GM19463 (cell line): ENCODE results near the gene NCS1.

Source experiments
- ATAC-seq: cut with Tn5 transposase; IDR thresholded peaks from one replicate; pipeline ENCODE4 v1.9.1; 2021; ENCODE audit warnings: mild to moderate bottlenecking, moderate library complexity; ENCODE audit not compliant: unreplicated experiment

The NCS1 gene

DNA sequence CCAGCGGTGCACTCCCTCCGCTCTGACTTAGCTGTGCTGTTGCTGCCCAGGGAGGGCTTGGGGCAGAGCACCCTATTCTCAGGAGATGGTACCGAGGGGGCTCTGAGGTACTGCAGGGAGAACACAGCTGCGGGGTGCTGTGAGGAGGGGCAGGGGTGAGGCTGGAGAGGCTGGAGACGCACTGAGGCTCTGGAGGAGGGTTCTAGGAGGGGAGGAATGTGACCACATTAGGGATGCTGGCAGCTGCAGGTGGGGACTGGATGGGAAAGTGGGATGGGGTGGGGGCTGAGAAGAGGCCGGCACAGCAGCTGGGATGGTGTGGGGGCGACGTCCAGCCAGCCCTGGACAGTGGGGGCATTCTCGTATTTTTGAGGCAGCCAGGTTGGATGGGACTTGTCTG is 20.9 kb downstream of the NCS1 start:
- ATAC-seq: no peak

DNA sequence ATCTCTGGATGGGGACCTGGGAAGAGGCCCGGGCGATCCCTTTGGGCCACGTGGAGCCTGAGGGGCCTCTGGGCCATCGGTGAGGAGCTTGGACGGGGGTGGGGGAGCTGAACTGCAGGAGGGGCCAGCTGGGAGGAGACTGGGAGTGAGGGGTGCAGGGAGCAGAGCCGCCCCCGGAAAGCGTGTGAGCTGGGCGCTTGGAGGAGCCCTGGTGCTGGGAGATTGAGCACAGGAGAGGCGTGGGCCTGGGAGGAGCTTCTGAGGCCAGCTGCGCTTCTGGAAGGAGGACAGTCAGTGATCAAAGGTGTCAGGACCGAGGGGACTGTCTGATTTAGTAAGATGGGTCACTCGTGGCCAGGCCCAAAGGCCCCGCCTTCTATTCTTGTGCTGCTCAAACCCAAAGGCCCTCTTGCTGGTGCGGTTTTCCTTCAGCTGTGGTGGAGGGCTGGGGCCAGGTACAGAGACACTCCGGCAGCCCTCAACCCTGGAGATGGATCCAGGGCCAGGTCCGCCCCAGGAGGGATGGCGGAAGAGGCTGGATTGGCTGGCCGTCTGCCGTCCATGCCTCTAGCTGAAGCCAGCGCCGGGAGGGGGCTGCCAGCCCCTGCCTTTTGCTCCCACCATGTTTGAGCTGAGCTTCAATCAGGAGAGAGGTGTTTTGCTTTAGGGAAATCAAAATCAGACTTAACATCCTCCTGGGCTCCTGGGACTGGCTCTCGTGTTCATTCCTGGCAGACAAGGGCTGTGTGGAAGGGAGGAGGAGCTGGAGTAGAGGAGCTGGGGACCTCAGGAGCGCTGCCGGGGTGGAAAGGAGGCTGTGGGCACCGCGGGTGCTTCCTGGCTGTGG is 21.6 kb downstream of the NCS1 start:
- ATAC-seq: no peak

DNA sequence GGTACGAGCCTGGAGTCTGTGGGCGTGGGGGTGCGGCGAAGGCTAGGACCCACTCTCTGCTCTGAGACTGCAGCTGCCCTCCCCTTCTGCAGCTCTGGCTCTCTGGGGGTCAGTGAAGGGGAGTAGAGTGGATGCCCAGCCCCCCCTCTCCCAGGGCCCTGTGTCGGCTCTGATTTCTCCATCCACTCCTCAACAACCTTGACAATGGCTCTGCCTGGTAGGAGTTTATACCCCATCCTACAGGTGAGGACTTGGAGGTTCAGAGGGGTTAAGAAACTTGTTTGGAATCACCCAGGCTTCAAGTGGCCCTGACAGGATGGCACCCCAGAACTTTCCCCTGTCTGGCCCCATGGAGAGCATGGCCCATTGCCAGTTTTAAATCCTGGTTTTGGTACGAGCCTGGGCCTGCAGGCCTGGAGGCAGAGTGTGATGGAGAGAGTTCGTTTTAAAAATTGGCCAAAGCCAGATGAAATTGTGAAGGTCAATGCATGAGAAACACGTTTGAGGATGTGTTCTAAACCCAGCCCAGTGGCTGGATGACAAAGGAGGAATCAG is 22.3 kb downstream of the NCS1 start:
- no peak for ATAC-seq

DNA sequence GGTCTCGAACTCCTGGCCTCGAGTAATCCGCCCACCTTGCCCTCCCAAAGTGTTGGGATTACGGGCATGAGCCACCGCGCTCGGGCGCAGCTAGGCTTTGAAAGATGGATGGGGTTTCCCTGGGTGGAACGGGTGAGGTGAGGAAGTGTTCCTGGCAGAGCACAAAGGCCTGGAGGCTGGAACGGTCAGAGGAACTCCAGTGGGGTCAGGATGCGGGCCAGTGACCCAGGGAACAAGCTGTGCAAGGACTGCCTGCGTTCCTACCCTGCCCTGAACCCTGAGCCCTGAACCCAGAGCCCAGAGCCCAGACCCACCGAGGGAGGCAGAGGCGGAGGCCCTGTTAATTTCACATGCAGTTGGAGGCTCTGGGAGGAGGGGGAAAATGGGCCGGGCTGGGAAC is 23.4 kb downstream of the NCS1 start:
- no peak for ATAC-seq

DNA sequence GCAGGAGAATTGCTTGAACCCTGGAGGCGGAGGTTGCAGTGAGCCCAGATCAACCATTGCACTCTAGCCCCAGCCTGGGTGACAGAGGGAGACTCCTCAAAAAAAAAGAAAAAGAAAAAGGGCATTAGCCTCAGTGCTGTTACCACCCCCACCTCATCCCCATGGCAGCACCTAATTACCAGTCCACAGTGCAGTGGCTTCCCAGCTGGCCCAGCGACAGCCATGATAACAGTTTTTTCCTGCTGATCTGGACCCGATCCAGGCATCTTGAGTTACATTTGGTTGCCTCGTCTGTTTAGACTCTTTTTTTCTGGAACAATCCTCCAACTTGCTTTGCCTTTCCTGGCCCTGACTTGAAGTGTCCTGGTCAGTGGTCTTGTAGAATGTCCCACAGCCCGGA is 24.4 kb downstream of the NCS1 start:
- no peak for ATAC-seq

DNA sequence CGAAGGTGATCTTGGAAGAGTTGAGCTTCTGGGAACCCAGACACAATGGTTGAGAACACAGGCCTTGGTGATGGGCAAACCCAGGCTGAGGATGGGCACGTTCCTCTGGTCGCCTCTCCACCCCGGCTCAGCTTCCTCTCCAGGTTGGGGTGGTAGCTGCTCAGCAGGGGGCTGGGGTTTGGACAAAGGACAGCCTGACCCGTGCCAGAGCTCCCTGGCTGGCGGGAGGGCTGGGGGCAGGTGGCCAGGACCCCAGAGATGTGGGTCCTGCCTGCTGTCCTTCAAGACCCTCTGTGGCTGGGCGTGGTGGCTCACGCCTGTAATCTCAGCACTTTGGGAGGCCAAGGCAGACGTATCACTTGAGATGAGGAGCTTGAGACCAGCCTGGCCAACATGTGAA is 25.2 kb downstream of the NCS1 start:
- ATAC-seq: no peak

DNA sequence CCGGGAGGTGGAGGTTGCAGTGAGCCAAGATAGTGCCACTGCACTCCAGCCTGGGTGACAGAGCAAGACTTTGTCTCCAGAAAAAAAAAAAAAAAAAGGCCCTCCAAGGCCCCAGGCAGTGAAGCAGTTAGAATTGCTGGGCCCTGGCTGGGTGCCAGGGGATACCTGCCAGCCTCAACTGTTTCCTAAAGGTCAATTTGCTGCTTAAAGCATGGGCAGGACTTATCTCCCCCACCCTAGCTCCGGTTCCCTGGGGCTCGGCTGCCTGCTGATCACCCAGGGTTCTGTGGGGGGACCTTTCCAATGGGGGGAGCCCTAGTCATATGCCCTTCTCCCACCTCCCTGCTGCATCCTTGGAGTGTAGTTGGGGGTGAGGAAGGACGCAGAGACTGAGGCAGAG is 25.7 kb downstream of the NCS1 start:
- ATAC-seq: no peak

DNA sequence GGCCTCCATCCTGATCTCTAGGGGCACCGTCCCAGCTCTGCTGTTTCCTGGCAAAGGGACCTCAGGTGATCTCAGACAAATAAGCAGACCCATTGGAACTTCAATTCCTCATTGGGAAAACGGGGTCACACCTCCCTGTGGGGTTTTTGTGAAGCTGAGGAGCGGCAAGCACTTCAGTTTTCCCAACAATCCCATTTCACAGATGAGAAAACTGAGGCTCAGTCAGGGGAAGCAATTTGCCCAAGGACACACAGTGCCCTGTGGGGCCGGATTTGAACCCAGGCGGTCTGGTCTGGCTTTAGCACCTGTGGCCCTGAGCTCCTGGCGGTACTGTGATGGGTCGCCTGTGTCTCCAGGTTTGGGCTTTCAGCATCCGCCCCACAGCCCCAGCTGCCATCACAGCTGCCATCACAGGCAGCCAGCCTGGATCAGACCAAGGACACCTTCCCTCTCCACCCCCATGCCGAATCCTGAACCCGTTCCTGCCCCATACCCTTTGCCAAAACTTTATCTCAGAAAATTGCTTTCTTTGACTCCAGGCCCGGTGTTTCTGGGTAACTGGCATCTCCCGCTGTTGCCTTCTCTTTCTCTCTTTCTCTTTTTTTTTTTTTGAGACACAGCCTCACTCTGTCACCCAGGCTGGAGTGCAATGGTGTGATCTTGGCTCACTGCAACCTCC is 26.4 kb downstream of the NCS1 start:
- ATAC-seq: no peak

DNA sequence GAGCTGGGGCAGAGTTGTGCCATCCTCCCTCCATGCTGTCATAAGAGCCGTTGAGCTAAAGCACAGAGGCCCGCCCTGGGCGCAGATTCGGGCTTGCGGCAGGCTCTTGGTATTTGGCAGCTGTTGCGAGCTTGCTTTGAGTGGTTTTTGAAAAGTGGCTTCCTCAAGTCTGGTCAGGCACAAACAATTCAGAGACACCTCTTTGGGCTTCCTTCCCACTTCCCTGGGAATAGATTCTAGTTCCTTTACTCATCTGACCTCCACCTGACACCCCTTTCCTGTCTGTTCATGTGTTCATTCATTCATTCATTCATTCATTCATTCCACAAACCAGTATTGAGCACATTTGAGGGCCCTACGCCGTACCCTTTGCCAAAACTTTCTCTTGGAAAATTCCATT is 27.4 kb downstream of the NCS1 start:
- ATAC-seq: no peak

DNA sequence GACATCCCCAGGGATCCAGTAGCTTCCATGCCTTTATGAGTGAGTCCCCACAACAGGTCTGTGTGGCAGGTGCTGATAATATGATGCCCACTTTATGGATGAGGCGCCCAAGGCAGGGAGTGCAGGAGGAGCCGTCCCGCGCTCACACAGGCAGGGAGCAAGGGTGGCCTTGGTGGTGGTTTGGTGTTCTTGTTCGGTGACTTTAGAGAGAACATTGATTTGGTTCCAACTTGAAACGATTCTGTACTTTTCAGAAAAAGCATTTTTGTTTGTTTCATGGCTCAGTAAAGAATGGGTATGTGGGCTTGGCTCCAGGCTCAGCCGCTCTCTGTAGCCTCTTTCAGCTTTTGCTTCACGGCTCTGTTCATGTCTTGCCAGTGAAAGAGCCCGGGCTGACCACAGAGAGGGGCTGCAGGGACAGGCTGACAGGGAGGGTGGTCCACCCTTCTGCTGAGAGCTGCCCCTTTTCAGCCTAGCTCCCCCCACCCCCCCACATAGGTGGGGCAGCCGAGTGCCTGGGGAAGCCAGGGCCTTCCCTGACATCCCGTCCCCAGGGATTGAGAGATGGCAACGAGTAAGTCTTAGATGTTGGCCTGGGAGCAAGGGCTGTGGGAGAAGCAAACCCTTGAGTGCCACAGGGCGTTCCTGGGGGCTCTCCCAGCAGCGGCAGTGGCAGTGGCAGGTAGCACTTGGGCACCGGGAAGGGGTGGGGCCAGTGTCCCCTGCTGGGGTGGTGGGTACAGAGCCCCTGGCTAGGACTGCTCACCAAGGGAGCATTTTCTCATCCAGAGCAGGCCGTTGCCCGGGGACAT is 28.0 kb downstream of the NCS1 start:
- ATAC-seq: no peak

DNA sequence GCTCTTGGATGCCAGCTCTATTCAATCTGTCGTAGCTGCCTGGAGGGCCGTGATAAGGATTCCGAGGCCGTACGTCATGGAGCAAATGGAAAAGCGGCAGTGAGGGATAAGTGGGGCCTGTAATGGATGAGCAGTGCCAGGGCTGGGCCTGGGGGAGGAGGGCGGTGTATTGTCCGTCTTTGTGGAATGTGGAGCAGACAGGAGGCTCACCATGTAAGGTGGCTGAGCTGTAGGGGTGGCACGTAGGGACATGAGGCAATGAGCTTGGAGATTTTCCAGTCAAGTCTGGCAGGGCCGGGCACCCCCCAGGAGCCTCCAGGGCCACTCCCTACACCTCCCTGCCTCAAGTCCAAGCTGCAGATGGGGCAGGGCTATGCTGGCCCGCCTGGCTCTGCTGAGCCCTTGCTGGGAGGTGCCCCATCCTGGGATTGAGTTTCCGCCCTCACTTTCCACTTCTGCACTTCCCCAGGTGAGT is 29.2 kb downstream of the NCS1 start:
- no peak for ATAC-seq

DNA sequence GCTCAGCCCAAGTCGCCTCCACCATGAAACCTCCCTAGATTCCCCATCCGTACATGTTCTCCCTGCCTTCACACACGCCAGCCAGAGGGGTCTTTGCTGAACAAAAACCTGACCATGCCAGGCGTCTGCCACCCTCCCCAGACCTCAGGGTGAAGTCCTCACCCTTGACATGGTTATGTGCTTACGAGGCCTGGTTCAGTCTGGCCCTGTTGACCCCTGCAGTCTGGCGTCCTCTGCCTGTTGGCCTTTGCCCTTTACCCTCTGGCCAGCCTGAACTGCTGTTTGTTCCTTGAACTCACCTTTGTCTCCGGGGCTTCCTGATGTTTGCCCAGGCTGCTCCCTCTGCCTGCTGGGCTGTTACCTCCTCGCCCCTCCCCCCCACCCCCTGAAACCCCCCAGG is 29.8 kb downstream of the NCS1 start:
- ATAC-seq: no peak

DNA sequence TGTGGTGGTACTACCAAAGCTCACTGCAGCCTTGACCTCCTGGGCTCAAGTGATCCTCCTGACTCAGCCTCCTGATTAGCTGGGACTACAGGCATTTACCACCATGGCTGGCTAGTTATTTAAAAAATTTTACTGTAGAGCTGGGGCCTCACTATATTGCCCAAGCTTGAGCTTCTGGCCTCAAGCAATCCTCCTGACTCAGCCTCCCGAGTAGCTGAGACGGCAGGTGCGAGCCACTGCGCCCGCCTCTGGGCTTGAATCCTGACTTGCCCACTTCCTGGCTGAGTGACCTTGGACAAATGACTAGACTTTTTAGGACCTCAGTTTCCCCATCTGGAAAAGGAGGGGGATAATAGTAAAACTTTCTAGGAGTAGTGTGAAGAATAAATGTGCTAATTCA is 32.1 kb downstream of the NCS1 start:
- ATAC-seq: no peak

DNA sequence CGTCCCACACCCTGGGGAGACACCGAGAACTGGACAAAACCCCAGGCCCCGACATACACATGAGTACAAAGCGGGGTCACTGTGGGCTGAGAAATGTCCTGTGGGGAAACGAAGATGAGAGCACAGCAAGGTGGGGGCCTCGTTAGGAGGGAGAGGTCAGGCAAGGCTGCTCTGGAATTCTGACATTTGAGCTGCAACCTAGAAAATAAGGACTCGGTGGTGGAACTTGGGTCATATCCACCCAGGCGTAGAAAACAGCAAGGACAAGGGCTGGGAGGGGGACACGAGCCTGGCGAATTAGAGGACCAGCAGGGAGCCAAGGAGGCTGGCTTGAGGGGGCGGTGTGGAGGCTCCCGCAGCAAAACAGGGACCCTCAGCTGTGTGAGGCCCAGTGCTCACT is 32.8 kb downstream of the NCS1 start:
- no peak for ATAC-seq

DNA sequence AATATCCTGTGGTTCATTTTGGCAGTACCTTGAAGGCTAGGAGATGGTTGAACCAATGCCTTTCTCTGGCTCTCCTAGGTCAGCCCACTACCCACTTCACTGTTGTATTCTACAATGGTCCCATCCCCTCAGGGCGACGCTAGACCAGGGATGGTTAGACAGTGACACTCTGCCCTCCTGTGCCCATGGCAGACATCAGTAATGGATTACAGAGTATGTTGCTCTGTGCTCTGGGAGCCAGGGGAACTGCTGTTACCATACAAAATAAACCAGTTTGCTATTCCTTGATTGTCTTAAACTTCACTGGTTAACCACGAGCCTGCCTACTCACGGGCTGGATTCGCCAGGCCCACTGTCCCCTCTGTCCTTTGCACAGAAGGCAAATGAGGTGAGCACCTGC is 33.7 kb downstream of the NCS1 start:
- no peak for ATAC-seq

DNA sequence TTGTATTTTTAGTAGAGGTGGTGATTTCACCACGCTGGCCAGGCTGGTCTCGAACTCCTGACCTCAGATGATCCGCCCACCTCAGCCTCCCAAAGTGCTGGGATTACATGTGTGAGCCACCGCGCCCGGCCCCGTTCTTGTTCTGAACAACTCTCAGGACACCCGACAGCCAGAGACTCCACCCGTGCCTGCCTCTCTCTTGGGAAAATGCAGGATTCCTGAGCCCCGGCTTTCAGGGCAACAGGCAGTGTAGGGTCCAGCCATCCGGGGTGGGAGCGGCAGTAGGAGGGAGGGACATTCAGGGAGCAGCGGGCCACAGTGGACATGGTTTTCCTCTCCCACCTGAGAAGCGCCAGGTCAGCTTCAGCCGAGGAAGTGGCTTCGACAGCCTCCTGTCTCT is 34.4 kb downstream of the NCS1 start:
- ATAC-seq: no peak

DNA sequence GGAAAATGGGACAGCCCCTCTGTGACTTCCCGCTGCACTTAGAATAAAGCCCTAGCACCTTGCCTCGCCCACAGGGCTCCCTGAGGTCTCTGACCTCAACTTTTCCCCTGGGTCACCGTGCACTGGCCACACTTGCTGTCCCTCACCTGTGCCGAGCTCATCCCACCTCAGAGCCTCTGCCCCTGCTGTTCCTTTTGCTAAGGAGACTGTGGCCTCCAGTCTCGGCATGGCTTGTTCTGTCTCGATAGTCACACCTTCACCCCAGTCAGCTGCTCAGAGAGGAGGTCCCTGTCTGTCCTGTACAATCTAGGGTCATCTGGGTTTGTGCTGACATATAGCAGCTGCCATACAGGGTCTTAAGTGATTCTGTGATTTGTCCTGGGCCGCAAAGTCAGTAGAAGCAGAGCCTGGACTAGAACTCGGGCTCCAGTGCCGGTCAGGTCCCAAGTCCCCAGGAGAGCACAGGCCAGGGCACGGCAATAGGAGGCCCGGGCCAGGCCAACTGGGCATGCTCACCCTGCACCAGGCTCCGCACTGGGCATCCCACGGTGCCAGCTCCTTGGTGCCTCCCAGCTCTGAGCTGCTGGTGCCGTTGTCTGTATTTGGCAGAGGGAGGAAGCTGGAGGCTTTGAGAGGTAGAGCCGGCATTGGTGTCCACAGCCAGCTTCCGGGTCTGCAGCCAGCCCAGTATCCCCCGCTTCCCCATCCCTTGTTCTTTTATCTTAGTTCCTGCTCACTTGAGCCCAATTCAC is 35.2 kb downstream of the NCS1 start:
- no peak for ATAC-seq

DNA sequence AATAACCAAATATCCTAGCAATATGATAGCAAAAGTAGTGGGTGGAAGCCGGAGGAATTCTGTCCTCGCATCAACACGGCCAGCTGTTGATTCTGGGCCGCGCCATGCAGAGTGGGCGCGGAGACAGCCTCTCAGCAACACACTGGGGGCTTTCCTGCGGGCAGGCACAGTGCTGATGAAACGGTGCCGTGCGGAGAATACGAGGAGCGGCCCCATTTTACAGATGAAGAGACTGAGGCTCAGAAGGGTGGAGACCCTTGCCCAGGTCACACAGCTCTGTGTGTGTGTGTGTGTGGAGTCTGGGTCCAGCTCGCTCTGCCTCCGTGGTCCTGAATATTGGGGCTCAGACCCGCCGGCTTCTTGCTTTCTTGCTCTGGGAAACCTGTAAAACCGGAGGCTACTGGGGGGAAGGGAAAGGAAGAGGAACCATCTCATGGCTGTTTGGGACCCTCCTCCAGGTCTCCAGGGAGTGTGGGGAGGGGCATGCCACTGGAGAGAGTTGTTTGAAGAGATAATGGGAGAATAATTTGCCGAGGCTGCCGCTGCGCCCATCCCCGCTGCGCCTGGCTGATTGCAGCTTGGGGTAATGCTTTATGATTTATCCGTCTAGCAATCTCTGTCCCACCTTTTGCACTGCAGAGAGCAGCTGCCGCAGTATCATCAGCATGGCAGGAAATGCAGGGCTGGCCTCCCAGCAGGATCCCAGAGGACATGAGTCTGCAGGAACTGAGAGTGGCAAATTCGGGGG is 36.6 kb downstream of the NCS1 start:
- no peak for ATAC-seq

DNA sequence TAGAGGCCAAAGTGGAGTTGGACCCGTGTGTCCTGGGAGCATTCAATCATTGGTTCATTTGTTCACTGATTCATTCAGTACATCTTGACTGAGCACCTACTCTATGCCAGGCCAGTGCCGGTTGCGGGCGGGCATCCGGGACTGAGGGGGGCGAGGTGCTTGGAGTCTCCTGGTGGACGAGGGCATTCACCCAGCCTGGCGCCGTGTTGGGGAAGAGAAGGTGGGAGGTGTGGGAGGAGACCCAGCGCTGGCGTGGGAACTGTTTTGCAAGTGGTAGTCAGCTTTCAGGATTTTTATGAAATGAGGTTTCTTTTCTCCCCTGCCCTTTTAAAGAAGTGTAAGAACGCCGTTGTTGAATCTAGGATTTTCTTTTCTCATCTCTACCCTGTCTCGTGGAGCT is 37.2 kb downstream of the NCS1 start:
- ATAC-seq: no peak
